DMS53 (cell line): Measurements from ENCODE around the gene TMEM40.
A peak's percentile ranks its signal among the peaks of the same experiment; 100 is the strongest.
"Not testable (repeated sequence)": the region's sequence is repeated elsewhere in the genome, so short reads cannot be mapped to it uniquely, and the experiment has no call there.

Experiments
- DNase-seq: peaks from one replicate; lab custom pipeline; 2025; lab: John Stamatoyannopoulos, UW

Gene TMEM40

DNA sequence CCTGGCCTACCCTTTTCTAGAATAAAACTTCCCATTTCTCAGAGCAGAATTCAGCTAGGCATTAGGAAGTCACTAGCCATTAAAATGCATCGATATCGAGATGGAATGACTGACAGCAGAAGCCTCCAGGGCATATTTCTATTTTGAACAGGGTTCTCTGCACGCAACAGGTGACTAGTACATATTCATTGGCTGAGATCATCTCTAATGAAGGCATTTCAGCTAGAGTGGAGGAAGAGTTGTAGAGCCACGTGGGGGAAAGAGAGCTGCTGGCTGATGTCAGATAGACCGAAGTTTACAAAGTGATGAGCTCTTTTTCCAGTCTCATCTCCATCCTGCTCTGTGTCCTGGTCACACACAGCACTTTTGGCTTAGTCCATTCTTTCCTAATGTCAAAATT, 7.5 kb downstream of the TMEM40 start:
- DNase-seq = no peak

- no peak for DNase-seq
Measured at GRCh38 chr3:12750658-12751071, 8.4 kb downstream of the TMEM40 start.

GRCh38 chr3:12750223-12750622, 8.8 kb downstream of the TMEM40 start:
- DNase-seq = peak; percentile 69

- no peak for DNase-seq
Measured at GRCh38 chr3:12748477-12748876, 10.6 kb downstream of the TMEM40 start.

GRCh38 chr3:12746419-12746818, 12.6 kb downstream of the TMEM40 start:
- DNase-seq = no peak

DNA sequence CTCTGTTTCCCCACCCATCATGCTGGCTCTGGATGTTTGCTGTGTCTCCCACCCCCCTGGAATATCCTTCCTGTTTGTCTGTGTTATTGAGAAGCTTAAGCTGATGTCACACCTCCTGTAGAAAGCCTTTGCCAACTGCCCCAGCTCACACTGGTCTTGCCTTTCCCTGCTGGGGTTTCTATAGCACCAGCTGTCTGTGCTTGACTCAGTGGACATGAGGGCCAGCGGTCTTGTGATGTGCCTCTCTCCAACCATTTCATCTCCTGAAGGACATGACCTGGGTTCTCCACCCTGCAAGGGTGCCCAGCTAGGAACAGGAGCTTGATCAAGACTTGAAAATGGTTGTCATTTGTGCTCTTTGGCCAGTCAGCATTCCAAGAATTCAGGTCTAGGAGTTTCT, 14.7 kb downstream of the TMEM40 start:
- DNase-seq = no peak

- no peak for DNase-seq
Measured at GRCh38 chr3:12743583-12743982, 15.5 kb downstream of the TMEM40 start.

DNA sequence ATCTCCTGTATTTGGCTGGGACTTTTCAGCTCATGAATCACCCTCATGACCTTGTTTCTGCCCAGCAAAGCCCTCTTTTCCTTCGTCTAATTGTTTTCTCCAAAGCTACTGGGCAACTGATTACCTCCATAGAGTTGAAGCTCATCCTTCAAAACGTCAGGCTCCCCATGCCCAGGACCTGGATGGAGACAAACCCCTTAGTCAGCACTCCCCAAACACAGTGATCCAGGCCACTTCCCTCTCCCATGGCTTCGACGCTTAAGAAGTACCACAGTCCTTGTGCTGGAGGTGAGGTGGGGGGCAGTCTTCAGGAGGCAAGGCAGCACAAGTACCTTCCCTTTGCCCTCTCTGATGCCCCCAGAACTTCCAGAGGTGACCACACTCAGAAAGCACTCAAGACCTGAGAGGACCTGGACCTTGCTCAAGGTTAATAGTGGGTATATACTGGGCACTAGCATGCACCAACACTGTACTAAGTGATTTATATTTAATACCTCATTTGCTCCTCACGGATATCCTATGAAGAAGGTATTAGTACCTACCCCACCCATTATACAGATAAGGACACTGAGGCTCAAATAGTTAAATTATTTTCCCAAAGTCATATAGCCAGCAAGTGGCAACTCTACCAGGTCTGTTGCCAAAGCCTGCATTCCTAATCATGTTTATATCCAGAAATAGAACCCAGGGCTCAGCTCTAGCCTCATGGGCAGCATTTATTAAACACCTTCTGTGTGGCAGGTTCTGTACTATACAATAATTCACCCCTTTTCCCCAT, 16.5 kb downstream of the TMEM40 start:
- no peak for DNase-seq

DNA sequence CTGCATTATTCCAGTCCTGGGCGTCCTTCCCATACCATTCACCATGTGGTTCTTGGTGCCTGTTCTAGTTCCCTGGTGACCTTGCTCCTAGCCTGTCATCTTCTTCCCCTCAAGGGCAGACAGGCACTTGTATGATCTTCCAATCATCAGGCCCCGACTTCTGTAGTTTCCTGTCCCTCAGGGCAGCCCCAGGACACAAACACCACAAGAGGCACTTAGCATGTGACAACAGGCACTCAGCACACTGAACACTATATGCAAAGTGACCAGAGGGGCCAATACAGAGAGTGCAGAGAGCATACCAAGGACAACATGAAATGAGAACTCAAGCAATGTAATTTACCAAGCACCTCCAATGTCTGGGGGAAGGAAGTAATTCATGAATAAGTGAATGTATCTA, 17.9 kb downstream of the TMEM40 start:
- peak; percentile 44 for DNase-seq

DNA sequence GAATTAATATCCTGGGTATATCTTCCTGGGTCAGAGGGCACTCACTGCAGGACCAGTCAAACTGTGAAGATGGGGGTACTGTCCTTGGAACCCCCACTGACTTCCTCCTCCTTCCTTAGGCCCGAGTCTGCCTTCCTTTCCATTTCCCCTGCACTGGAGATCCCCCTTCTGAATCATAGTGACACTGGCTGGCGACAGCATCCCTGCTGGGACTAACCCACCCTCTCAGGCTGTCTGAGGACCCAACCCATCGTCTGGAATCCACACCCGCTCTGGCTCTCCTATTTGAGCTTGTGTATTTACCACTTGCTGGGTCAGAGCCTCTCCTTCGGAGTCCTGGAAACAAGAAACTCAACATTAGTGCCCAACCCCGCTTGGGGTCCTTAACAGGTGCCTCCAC, 21.2 kb downstream of the TMEM40 start:
- DNase-seq = no peak

GRCh38 chr3:12737319-12737718, 21.7 kb downstream of the TMEM40 start:
- DNase-seq = no peak

GRCh38 chr3:12734960-12735359, 24.1 kb downstream of the TMEM40 start:
- no peak for DNase-seq

- DNase-seq = no peak
Measured at GRCh38 chr3:12733566-12733965, 25.5 kb downstream of the TMEM40 start.

- DNase-seq = no peak
Measured at GRCh38 chr3:12730506-12731242, 28.4 kb downstream of the TMEM40 start.

- DNase-seq = no peak
Measured at GRCh38 chr3:12729051-12729651, 29.9 kb downstream of the TMEM40 start.

DNA sequence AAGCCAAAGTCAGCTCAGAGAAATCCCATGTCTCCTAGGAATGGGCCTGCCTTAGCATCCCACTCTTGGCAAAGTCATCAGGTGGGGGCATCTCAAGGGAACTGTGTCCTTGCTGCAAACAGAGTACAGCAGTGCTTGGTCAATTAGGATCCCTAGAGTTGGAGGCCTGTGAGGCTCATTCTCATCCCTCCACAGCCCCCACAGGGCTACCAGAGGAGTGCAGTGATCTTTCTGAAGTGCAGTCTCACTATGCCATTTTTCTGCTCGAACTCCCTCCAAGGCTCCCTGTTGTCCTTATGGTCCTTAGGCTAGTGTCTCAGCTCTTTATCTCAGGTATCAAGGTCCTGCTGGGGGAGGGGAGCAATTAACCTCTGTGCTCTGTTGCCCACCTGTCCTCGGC, 31.1 kb downstream of the TMEM40 start:
- no peak for DNase-seq

GRCh38 chr3:12727481-12727880, 31.6 kb downstream of the TMEM40 start:
- DNase-seq = no peak

GRCh38 chr3:12725436-12725835, 33.6 kb downstream of the TMEM40 start:
- DNase-seq = no peak

DNA sequence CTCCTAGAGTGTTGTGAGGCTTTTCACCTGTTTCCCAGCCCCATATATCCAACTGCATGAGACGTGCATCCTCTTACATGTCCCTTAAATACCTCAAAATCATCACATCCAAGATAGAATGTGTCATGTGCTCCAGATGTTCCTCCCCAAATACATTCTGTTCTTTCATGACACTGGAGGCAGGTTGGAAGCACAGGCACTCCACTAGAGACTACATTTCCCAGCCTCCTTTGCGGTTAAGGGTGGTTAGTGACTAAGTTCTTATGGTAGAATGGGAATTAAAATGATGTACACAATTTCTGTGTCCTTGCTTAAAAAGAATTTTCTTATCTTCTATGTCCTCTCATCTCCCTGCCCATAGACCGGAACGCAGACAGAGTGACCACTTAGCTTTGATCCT, 34.3 kb downstream of the TMEM40 start:
- no peak for DNase-seq

- not testable (repeated sequence) for DNase-seq
Measured at GRCh38 chr3:12723362-12723761, 35.7 kb downstream of the TMEM40 start.

DNA sequence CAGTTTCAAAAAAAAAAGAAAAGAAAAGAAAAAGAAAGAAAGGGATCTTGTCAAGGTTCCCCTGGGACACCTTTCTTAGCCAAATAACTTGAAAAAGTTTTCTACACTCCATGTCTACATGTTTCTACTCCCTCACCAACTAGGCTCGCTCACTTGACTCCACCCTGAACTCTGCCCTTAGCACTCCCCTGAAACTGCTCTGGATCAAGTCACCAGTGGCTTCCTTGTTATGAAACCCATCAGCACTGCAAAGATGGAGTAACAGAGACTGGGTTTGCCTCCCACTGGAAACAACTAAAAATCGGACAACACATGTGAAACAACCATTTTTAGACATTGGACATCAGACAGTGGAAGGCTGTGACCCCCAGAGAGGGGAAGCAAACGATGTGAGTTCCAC, 36.8 kb downstream of the TMEM40 start:
- DNase-seq = no peak

DNA sequence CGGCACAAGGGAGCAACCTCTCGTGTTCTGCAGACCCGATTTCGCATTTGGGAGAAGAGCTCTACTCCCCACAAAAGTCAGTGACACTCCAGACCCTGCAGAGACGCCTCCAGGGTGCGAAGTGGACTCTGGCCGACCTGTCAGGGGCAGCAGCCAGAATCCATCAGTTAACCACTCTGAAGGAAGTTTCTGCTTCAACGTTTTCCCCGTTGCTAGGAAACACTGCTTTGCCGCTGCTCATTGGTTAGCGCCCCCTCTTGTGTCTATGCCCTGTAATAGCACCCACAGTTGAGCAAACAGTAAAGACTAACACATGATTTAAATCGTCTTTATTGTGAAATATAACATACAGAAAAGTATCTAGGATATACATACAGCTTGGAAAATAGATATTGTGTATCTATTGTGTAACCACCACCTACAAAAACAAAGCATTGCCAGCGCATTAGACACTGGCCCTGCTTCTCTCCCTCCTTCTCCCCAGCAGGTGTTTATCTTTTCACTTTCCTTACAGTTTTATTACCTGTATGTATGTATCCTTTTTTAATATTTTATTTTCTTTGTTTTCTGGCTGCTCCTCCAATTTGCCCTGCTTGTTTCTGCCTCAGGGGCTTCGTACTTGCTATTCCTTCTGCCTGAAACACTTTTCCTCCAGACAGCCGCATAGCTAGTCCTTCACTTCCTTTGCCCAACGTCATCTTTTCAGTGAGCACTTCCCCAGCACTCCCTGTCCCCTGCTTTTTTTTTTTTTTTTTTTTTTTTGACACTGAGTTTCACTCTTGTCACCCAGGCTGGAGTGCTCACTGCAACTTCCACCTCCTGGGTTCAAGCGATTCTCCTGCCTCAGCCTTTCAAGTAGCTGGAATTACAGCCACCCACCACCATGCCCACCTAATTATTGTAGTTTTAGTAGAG, 38.8 kb downstream of the TMEM40 start:
- peak; percentile 81 for DNase-seq
